HEK293 (cell line): Measurements from ENCODE around the gene RIMS1.

Experiments used
- CTCF ChIA-PET: fragments of 350-600 bp; formaldehyde crosslinking; extraction: SDS; loops from one replicate; lab custom pipeline; 2021; ENCODE audit warnings: antibody characterized with exemption; lab: Yijun Ruan, JAX
- POLR2A ChIA-PET: fragments of 300-600 bp; formaldehyde crosslinking; extraction: SDS; loops from one replicate; lab custom pipeline; 2020; ENCODE audit warnings: antibody characterized with exemption, inconsistent platforms; lab: Yijun Ruan, JAX
- H3K27ac ChIP-seq: fragments of 200-500 bp; sonication (Bioruptor generic); 2 replicates; pipeline ENCODE4 v1.5.1; 2014; ENCODE audit warnings: low read depth, low read length, control low read depth, inconsistent platforms; ENCODE audit errors: extremely low read depth
- H3K36me3 ChIP-seq, 2 experiments: fragments of 200-500 bp in 1 of 2; sonication (Bioruptor generic) in 1 of 2; 1 replicate in 1 of 2; 2 replicates in 1 of 2; pipeline ENCODE4 v1.5.1; 2014 to 2017; ENCODE audit warnings: inconsistent platforms in 2 of 2, low read length in 2 of 2; ENCODE audit not compliant: control insufficient read depth in 2 of 2, insufficient read depth in 1 of 2
- H3K4me1 ChIP-seq: fragments of 200-500 bp; sonication (Bioruptor generic); 2 replicates; pipeline ENCODE4 v1.5.1; 2014; ENCODE audit warnings: mild to moderate bottlenecking, low read length, inconsistent platforms; ENCODE audit not compliant: control insufficient read depth, insufficient read depth
- H3K4me3 ChIP-seq: 2 replicates; pipeline ENCODE4 v1.5.1; 2011; ENCODE audit warnings: low read depth, mild to moderate bottlenecking, control low read depth, low read length, moderate library complexity
- H3K9me3 ChIP-seq: fragments of 200-500 bp; sonication (Bioruptor generic); 2 replicates; pipeline ENCODE4 v1.5.1; 2014; ENCODE audit warnings: low read depth, low read length, inconsistent platforms; ENCODE audit not compliant: control insufficient read depth, insufficient read depth
- SP2 ChIP-seq: fragments of 450-650 bp; formaldehyde crosslinking; IDR thresholded peaks from 2 replicates; pipeline ENCODE4 v1.5.1; 2016; ENCODE audit warnings: missing biosample characterization, missing genetic modification characterization
- SP3 ChIP-seq: fragments of 450-650 bp; formaldehyde crosslinking; IDR thresholded peaks from 2 replicates; pipeline ENCODE4 v1.5.1; 2016; ENCODE audit warnings: missing biosample characterization, missing genetic modification characterization
- ZBTB48 ChIP-seq: fragments of 450-650 bp; formaldehyde crosslinking; IDR thresholded peaks from 2 replicates; pipeline ENCODE4 v1.5.1; 2016; ENCODE audit warnings: missing biosample characterization, missing genetic modification characterization
- ZBTB8A ChIP-seq: fragments of 450-650 bp; formaldehyde crosslinking; IDR thresholded peaks from 2 replicates; pipeline ENCODE4 v1.5.1; 2016; ENCODE audit warnings: missing biosample characterization, missing genetic modification characterization
- ZNF16 ChIP-seq: fragments of 450-650 bp; formaldehyde crosslinking; IDR thresholded peaks from 2 replicates; pipeline ENCODE4 v1.5.1; 2016; ENCODE audit warnings: low read depth, missing biosample characterization, missing genetic modification characterization
- ZNF335 ChIP-seq: fragments of 450-650 bp; formaldehyde crosslinking; conservative IDR thresholded peaks from 2 replicates; pipeline ENCODE4 v1.5.1; 2016; ENCODE audit warnings: missing biosample characterization, missing genetic modification characterization
- ZNF341 ChIP-seq: fragments of 450-650 bp; formaldehyde crosslinking; IDR thresholded peaks from 2 replicates; pipeline ENCODE4; 2016; ENCODE audit warnings: low read depth, missing biosample characterization, missing genetic modification characterization
- ZNF560 ChIP-seq: fragments of 450-650 bp; formaldehyde crosslinking; IDR thresholded peaks from 2 replicates; pipeline ENCODE4 v1.5.1; 2017; ENCODE audit warnings: missing biosample characterization, missing genetic modification characterization, borderline replicate concordance
- ZNF561 ChIP-seq: fragments of 450-650 bp; IDR thresholded peaks from 2 replicates; pipeline ENCODE4 v1.5.1; 2018; ENCODE audit warnings: missing biosample characterization, missing genetic modification characterization, borderline replicate concordance
- TF ChIP-seq, protein P1 (sequence below): fragments of 450-650 bp; formaldehyde crosslinking; IDR thresholded peaks from 2 replicates; pipeline ENCODE4 v1.5.1; 2016; ENCODE audit warnings: missing biosample characterization, missing genetic modification characterization
- TF ChIP-seq, protein P2 (sequence below): fragments of 450-650 bp; formaldehyde crosslinking; IDR thresholded peaks from 2 replicates; pipeline ENCODE4 v1.5.1; 2017; ENCODE audit warnings: missing biosample characterization, missing genetic modification characterization
- TF ChIP-seq, protein P3 (sequence below): fragments of 450-650 bp; formaldehyde crosslinking; IDR thresholded peaks from 2 replicates; pipeline ENCODE4 v1.5.1; 2016; ENCODE audit warnings: missing biosample characterization, missing genetic modification characterization, borderline replicate concordance
- TF ChIP-seq, protein P4 (sequence below): fragments of 450-650 bp; formaldehyde crosslinking; IDR thresholded peaks from 2 replicates; pipeline ENCODE4 v1.5.1; 2016; ENCODE audit warnings: missing biosample characterization, missing genetic modification characterization
- TF ChIP-seq, protein P5 (sequence below): fragments of 450-650 bp; formaldehyde crosslinking; IDR thresholded peaks from 2 replicates; pipeline ENCODE4 v1.5.1; 2016; ENCODE audit warnings: missing biosample characterization, missing genetic modification characterization
- TF ChIP-seq, protein P6 (sequence below): fragments of 450-650 bp; formaldehyde crosslinking; IDR thresholded peaks from 2 replicates; pipeline ENCODE4 v1.5.1; 2016; ENCODE audit warnings: missing biosample characterization, missing genetic modification characterization

Gene RIMS1, protein sequence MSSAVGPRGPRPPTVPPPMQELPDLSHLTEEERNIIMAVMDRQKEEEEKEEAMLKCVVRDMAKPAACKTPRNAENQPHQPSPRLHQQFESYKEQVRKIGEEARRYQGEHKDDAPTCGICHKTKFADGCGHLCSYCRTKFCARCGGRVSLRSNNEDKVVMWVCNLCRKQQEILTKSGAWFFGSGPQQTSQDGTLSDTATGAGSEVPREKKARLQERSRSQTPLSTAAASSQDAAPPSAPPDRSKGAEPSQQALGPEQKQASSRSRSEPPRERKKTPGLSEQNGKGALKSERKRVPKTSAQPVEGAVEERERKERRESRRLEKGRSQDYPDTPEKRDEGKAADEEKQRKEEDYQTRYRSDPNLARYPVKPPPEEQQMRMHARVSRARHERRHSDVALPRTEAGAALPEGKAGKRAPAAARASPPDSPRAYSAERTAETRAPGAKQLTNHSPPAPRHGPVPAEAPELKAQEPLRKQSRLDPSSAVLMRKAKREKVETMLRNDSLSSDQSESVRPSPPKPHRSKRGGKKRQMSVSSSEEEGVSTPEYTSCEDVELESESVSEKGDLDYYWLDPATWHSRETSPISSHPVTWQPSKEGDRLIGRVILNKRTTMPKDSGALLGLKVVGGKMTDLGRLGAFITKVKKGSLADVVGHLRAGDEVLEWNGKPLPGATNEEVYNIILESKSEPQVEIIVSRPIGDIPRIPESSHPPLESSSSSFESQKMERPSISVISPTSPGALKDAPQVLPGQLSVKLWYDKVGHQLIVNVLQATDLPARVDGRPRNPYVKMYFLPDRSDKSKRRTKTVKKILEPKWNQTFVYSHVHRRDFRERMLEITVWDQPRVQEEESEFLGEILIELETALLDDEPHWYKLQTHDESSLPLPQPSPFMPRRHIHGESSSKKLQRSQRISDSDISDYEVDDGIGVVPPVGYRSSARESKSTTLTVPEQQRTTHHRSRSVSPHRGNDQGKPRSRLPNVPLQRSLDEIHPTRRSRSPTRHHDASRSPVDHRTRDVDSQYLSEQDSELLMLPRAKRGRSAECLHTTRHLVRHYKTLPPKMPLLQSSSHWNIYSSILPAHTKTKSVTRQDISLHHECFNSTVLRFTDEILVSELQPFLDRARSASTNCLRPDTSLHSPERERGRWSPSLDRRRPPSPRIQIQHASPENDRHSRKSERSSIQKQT (N-terminal part only)

DNA sequence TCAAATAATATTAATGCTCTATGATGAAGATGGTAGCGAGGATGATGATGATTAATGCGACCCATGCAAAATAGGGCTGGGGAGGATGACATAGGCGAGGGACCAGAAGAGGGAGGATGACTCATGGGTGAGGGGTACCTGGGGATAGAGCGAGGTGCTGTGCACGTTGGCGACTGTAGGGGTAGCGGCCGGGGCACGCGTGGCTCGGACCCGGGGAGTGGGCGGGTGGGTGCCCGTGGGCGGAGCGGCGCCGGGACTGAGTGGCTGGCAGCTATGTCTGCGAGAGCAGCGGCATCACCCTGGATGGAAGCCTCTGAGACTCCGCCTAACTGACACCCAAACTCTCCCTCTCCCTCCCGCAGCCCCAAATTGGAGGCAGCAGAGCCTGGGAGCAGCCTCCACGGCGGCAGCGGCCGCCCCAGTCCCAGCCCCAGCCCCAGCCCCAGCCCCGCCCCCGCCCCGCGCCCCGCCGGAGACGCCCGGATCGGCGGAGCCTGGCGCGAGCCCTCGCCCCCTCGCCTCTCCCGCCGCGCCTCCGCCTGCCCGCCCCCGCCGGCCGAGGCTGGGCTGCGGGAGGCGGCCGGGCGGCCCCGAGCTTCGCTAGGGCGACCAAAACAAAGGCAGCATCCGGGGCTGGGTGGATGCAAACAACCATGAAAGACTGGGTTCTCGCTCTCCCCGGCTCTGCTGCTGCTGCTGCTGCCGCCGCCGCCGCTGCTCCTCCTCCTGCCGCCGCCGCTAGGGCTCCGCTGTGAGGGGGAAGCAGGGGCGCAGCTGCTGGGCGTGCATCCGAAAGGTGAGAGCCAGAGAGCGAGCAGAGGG, at the start of gene RIMS1:
RIMS1 (plus strand) TSS at position 367 of the 822 bp plus-strand sequence. CDS start 474 bp downstream, outside the sequence.
- CTCF ChIA-PET, result interaction anchor here (0.7 to 1.3 kb wide), 3 partner anchors 14 to 147 kb away, joined by 3 to 4 read pairs (median 3); no protein-coding TSS in a partner anchor
- POLR2A ChIA-PET, result no interaction called here
- Histone ChIP-seq H3K4me1 (no peaks in the 10 kb centered on the region), H3K4me3 (peak within 1 kb of the TSS; percentile 48), H3K27ac (no peak within 1 kb of the TSS), H3K36me3 (no peaks in the 10 kb centered on the region), H3K9me3 (no peaks in the 10 kb centered on the region)
- TF ChIP-seq ZBTB8A (tag by site-specific recombination) (peak; percentile 69), ZNF561 (tag by site-specific recombination) (0 out of 2 replicates have a peak, but pooled peaks have one; percentile 36), ZNF341 (0 out of 2 replicates have a peak, but pooled peaks have one; percentile 8), SP3 (tag by site-specific recombination) (peak; percentile 18; the same call in 1 of the 2 replicates), ZNF335 (tag by site-specific recombination) (peak; percentile 13; the same call in 1 of the 2 replicates), ZNF16 (tag by site-specific recombination) (no peak), ZNF560 (tag by site-specific recombination) (peak; percentile 43), SP2 (peak; percentile 5; the same call in 1 of the 2 replicates), ZBTB48 (peak; percentile 63; the same call in 1 of the 2 replicates)
- TF ChIP-seq, protein P1, sequence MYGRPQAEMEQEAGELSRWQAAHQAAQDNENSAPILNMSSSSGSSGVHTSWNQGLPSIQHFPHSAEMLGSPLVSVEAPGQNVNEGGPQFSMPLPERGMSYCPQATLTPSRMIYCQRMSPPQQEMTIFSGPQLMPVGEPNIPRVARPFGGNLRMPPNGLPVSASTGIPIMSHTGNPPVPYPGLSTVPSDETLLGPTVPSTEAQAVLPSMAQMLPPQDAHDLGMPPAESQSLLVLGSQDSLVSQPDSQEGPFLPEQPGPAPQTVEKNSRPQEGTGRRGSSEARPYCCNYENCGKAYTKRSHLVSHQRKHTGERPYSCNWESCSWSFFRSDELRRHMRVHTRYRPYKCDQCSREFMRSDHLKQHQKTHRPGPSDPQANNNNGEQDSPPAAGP (tag by site-specific recombination), result 0 out of 2 replicates have a peak, but pooled peaks have one; percentile 38
- TF ChIP-seq, protein P2, sequence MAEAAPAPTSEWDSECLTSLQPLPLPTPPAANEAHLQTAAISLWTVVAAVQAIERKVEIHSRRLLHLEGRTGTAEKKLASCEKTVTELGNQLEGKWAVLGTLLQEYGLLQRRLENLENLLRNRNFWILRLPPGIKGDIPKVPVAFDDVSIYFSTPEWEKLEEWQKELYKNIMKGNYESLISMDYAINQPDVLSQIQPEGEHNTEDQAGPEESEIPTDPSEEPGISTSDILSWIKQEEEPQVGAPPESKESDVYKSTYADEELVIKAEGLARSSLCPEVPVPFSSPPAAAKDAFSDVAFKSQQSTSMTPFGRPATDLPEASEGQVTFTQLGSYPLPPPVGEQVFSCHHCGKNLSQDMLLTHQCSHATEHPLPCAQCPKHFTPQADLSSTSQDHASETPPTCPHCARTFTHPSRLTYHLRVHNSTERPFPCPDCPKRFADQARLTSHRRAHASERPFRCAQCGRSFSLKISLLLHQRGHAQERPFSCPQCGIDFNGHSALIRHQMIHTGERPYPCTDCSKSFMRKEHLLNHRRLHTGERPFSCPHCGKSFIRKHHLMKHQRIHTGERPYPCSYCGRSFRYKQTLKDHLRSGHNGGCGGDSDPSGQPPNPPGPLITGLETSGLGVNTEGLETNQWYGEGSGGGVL (tag by site-specific recombination), result peak; percentile 63
- TF ChIP-seq, protein P3, sequence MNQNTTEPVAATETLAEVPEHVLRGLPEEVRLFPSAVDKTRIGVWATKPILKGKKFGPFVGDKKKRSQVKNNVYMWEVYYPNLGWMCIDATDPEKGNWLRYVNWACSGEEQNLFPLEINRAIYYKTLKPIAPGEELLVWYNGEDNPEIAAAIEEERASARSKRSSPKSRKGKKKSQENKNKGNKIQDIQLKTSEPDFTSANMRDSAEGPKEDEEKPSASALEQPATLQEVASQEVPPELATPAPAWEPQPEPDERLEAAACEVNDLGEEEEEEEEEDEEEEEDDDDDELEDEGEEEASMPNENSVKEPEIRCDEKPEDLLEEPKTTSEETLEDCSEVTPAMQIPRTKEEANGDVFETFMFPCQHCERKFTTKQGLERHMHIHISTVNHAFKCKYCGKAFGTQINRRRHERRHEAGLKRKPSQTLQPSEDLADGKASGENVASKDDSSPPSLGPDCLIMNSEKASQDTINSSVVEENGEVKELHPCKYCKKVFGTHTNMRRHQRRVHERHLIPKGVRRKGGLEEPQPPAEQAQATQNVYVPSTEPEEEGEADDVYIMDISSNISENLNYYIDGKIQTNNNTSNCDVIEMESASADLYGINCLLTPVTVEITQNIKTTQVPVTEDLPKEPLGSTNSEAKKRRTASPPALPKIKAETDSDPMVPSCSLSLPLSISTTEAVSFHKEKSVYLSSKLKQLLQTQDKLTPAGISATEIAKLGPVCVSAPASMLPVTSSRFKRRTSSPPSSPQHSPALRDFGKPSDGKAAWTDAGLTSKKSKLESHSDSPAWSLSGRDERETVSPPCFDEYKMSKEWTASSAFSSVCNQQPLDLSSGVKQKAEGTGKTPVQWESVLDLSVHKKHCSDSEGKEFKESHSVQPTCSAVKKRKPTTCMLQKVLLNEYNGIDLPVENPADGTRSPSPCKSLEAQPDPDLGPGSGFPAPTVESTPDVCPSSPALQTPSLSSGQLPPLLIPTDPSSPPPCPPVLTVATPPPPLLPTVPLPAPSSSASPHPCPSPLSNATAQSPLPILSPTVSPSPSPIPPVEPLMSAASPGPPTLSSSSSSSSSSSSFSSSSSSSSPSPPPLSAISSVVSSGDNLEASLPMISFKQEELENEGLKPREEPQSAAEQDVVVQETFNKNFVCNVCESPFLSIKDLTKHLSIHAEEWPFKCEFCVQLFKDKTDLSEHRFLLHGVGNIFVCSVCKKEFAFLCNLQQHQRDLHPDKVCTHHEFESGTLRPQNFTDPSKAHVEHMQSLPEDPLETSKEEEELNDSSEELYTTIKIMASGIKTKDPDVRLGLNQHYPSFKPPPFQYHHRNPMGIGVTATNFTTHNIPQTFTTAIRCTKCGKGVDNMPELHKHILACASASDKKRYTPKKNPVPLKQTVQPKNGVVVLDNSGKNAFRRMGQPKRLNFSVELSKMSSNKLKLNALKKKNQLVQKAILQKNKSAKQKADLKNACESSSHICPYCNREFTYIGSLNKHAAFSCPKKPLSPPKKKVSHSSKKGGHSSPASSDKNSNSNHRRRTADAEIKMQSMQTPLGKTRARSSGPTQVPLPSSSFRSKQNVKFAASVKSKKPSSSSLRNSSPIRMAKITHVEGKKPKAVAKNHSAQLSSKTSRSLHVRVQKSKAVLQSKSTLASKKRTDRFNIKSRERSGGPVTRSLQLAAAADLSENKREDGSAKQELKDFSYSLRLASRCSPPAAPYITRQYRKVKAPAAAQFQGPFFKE, result no peak
- TF ChIP-seq, protein P4, sequence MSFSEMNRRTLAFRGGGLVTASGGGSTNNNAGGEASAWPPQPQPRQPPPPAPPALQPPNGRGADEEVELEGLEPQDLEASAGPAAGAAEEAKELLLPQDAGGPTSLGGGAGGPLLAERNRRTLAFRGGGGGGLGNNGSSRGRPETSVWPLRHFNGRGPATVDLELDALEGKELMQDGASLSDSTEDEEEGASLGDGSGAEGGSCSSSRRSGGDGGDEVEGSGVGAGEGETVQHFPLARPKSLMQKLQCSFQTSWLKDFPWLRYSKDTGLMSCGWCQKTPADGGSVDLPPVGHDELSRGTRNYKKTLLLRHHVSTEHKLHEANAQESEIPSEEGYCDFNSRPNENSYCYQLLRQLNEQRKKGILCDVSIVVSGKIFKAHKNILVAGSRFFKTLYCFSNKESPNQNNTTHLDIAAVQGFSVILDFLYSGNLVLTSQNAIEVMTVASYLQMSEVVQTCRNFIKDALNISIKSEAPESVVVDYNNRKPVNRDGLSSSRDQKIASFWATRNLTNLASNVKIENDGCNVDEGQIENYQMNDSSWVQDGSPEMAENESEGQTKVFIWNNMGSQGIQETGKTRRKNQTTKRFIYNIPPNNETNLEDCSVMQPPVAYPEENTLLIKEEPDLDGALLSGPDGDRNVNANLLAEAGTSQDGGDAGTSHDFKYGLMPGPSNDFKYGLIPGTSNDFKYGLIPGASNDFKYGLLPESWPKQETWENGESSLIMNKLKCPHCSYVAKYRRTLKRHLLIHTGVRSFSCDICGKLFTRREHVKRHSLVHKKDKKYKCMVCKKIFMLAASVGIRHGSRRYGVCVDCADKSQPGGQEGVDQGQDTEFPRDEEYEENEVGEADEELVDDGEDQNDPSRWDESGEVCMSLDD (tag by site-specific recombination), result 0 out of 2 replicates have a peak, but pooled peaks have one; percentile 7
- TF ChIP-seq, protein P5, sequence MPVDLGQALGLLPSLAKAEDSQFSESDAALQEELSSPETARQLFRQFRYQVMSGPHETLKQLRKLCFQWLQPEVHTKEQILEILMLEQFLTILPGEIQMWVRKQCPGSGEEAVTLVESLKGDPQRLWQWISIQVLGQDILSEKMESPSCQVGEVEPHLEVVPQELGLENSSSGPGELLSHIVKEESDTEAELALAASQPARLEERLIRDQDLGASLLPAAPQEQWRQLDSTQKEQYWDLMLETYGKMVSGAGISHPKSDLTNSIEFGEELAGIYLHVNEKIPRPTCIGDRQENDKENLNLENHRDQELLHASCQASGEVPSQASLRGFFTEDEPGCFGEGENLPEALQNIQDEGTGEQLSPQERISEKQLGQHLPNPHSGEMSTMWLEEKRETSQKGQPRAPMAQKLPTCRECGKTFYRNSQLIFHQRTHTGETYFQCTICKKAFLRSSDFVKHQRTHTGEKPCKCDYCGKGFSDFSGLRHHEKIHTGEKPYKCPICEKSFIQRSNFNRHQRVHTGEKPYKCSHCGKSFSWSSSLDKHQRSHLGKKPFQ, result no peak
- TF ChIP-seq, protein P6, sequence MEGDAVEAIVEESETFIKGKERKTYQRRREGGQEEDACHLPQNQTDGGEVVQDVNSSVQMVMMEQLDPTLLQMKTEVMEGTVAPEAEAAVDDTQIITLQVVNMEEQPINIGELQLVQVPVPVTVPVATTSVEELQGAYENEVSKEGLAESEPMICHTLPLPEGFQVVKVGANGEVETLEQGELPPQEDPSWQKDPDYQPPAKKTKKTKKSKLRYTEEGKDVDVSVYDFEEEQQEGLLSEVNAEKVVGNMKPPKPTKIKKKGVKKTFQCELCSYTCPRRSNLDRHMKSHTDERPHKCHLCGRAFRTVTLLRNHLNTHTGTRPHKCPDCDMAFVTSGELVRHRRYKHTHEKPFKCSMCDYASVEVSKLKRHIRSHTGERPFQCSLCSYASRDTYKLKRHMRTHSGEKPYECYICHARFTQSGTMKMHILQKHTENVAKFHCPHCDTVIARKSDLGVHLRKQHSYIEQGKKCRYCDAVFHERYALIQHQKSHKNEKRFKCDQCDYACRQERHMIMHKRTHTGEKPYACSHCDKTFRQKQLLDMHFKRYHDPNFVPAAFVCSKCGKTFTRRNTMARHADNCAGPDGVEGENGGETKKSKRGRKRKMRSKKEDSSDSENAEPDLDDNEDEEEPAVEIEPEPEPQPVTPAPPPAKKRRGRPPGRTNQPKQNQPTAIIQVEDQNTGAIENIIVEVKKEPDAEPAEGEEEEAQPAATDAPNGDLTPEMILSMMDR (tag by site-specific recombination), result peak; percentile 70
